Neural crest cell (in vitro differentiated cells): ENCODE measurements around the gene ATP2A2. TPM values are rescaled to one million over a fixed set of nuclear protein-coding genes. Genes with fewer than 3 reads are reported as not detected.

ENCODE experiments used
- DNase-seq: peaks from one replicate; pipeline ENCODE4 v3.0.0; 2021; ENCODE audit warnings: low read depth, mixed read lengths, low spot score
- H3K27ac Mint-ChIP-seq: one replicate; pipeline ENCODE4 v1.8.0; 2021; ENCODE audit warnings: mild to moderate bottlenecking, mixed read lengths; ENCODE audit not compliant: unreplicated experiment
- H3K27me3 Mint-ChIP-seq: 2 replicates; pipeline ENCODE4 v1.8.0; 2021; ENCODE audit warnings: low read depth, mild to moderate bottlenecking, mixed read lengths
- H3K36me3 Mint-ChIP-seq: 2 replicates; pipeline ENCODE4 v1.8.0; 2021; ENCODE audit warnings: low read depth, mild to moderate bottlenecking, mixed read lengths
- H3K4me1 Mint-ChIP-seq: 2 replicates; pipeline ENCODE4 v1.8.0; 2021; ENCODE audit warnings: mixed read lengths
- H3K4me3 Mint-ChIP-seq: one replicate; pipeline ENCODE4 v1.8.0; 2021; ENCODE audit warnings: mild to moderate bottlenecking, mixed read lengths
- H3K9me3 Mint-ChIP-seq: 2 replicates; pipeline ENCODE4 v1.8.0; 2021; ENCODE audit warnings: mixed read lengths
- total RNA-seq: library from RNA; stranded (reverse); gene quantifications from 2 replicates; pipeline ENCODE4 v1.2.1, GENCODE V29; 2021
- TF ChIP-seq, protein P1 (sequence below): fragments of 200-600 bp; sonication (generic); conservative IDR thresholded peaks from 2 replicates; pipeline ENCODE4 v1.5.0; 2021; ENCODE audit warnings: antibody characterized with exemption, mild to moderate bottlenecking

The ATP2A2 gene
- total RNA-seq, 1 donor from 2014 or later: 242 TPM

DNA sequence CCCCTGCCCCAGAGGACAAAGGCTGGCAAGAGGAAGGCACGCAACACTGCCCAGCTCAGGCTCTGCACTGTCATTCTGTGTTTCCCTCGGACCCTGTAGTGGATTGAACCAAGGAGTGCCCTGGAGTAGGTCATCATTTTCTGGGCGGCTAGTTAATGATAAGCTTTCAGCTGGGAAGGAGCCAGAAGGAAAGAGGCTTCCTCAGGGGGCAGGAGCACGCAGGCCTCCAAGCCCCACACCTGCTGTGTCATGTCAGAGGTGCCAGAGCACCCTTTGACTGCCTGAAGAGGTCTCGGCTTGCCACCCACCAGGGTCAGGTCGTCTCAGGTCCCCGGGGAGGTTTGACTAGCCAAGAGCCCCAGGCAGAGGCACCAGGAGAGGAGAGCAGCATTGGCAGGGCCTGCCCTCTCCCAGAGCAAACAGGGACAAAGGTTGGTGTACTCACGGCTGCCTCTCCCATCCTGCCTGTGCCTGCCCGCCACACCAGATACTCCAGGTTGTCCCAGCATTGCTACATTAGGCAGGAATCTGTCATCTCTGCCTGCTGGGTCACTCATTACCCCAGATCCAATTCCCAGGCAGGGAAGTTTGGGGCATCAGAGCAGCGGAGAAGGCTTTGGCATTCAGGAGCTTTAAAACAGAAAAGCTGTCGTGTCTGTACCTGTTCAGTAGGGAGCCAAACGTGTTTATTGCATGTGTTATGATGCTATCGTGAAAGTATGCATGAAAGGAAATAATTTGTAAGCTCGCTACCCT, 33.5 kb upstream of the ATP2A2 start:
- Mint-ChIP-seq H3K27me3 (no peaks in the 10 kb centered on the region), H3K4me1 (peaks cover 23% of the 10 kb centered on the region), H3K9me3 (no peaks in the 10 kb centered on the region), H3K4me3 (no peak overlapping the region), H3K27ac (peak overlapping the region; percentile 58), H3K36me3 (peaks cover 14% of the 10 kb centered on the region)
- no peak for DNase-seq
- TF ChIP-seq, protein P1, sequence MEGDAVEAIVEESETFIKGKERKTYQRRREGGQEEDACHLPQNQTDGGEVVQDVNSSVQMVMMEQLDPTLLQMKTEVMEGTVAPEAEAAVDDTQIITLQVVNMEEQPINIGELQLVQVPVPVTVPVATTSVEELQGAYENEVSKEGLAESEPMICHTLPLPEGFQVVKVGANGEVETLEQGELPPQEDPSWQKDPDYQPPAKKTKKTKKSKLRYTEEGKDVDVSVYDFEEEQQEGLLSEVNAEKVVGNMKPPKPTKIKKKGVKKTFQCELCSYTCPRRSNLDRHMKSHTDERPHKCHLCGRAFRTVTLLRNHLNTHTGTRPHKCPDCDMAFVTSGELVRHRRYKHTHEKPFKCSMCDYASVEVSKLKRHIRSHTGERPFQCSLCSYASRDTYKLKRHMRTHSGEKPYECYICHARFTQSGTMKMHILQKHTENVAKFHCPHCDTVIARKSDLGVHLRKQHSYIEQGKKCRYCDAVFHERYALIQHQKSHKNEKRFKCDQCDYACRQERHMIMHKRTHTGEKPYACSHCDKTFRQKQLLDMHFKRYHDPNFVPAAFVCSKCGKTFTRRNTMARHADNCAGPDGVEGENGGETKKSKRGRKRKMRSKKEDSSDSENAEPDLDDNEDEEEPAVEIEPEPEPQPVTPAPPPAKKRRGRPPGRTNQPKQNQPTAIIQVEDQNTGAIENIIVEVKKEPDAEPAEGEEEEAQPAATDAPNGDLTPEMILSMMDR: no peak

DNA sequence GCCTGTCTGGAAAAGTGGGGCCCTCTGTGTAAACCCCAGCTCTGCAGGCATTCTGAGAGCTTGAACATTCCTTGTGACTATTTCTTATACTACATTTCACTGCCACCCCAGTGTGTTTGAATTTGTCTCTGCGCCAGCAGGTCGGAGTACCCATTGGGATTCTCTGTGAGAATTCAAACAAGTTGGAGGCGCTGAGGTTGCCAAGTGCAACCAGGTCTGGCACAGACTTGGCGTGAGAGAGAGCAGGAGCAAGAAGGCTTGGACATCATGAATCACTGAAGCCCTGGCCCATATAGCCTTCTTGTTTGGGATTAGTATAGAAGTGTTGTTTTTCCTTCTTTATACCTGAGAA, 33.0 kb upstream of the ATP2A2 start:
- Mint-ChIP-seq H3K4me1 (peaks cover 27% of the 10 kb centered on the region), H3K36me3 (peaks cover 13% of the 10 kb centered on the region), H3K27ac (no peak overlapping the region), H3K4me3 (no peak overlapping the region), H3K9me3 (no peaks in the 10 kb centered on the region), H3K27me3 (no peaks in the 10 kb centered on the region)
- DNase-seq: no peak
- TF ChIP-seq, protein P1: no peak

DNA sequence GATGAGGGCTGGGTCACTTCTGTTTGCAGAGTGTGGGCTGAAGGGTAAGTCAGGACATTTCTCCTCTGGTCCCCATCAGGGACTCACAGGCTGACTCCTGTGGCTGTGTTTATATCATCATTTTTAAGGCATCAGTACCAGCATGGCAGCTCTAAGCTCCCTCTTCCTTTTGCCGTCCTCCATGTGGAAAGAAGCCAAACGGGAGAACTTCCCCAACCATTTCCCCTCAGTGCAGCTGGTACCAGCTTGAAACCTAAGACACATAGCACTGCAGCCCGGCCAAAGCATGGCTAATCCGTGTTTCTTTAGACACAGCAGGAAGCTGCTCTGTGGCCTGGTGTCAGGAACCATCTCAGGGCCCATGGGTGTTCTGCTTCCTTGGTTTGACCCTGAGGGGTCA, 31.9 kb upstream of the ATP2A2 start:
- TF ChIP-seq, protein P1: no peak
- no peak overlapping the region for H3K4me3 Mint-ChIP-seq
- H3K27me3 Mint-ChIP-seq: no peaks in the 10 kb centered on the region
- peaks cover 30% of the 10 kb centered on the region for H3K4me1 Mint-ChIP-seq
- H3K9me3 Mint-ChIP-seq: no peaks in the 10 kb centered on the region
- H3K36me3 Mint-ChIP-seq: peaks cover 11% of the 10 kb centered on the region
- no peak for DNase-seq
- H3K27ac Mint-ChIP-seq: peak overlapping the region; percentile 62

DNA sequence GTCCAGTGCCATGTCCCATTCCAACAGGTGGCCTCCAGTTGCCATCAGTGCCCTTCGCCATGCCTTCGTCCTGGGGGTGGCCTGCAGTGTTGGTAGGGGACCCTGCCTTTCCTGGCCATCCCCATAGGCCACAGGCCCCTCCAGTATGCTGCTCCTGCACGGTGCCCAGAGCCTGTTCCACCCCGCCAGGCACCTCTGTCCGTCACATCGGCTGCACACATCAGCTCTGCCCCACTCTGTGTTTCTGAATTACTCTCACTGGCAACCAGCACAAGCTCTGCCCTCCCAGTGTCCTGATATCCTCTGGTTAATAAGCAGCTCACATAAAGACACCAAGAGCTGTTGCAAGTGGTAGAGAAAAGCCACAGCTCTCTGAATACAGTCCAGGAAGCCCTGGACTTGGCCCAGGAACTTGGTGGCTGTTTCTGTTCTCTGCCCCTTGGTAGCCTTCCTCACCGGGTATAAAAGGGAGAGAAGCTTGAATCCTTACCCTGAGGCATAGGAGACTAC, 31.3 kb upstream of the ATP2A2 start:
- Mint-ChIP-seq H3K27me3 (no peaks in the 10 kb centered on the region), H3K27ac (no peak overlapping the region), H3K36me3 (peaks cover 9% of the 10 kb centered on the region), H3K4me1 (peaks cover 29% of the 10 kb centered on the region), H3K9me3 (no peaks in the 10 kb centered on the region), H3K4me3 (no peak overlapping the region)
- TF ChIP-seq, protein P1: no peak
- DNase-seq: no peak

DNA sequence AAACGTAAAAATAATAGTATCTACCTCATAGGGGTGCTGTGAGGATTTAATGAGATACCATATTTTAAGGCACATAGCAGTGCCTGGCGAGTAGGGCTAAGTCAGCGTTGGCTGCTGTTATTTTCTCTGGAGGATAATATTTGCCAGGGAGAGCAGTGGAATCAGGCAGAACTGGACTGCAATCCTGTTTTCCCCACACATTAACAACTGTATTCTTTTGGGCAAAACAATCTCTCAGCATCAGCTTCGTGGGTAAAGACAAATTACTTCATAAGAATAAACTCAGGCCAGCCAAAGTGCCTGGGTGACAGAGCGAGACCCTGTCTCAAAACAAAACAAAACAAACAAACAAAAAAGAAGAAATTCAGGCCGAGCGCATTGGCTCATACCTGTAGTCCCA, 29.7 kb upstream of the ATP2A2 start:
- no peak overlapping the region for H3K27ac Mint-ChIP-seq
- no peak for DNase-seq

More for the DNA sequence above, 29.7 kb upstream of the ATP2A2 start:
- TF ChIP-seq, protein P1: no peak
- no peak overlapping the region for H3K4me3 Mint-ChIP-seq
- H3K4me1 Mint-ChIP-seq: peaks cover 13% of the 10 kb centered on the region
- no peaks in the 10 kb centered on the region for H3K9me3 Mint-ChIP-seq
- H3K27me3 Mint-ChIP-seq: no peaks in the 10 kb centered on the region
- no peaks in the 10 kb centered on the region for H3K36me3 Mint-ChIP-seq
